HEK293 (cell line): ENCODE data around the gene WWOX.

ENCODE experiments used
- PRDM1 ChIP-seq: fragments of 450-650 bp; formaldehyde crosslinking; IDR thresholded peaks from 2 replicates; pipeline ENCODE4; 2016; ENCODE audit warnings: missing biosample characterization, missing genetic modification characterization
- YY1 ChIP-seq: fragments of 450-650 bp; formaldehyde crosslinking; IDR thresholded peaks from 2 replicates; pipeline ENCODE4 v1.5.1; 2018; ENCODE audit warnings: missing biosample characterization, missing genetic modification characterization
- ZBTB17 ChIP-seq: fragments of 450-650 bp; formaldehyde crosslinking; IDR thresholded peaks from 2 replicates; pipeline ENCODE4 v1.5.1; 2016; ENCODE audit warnings: missing biosample characterization, missing genetic modification characterization
- ZBTB20 ChIP-seq: fragments of 450-650 bp; formaldehyde crosslinking; IDR thresholded peaks from 2 replicates; pipeline ENCODE4 v1.5.1; 2016; ENCODE audit warnings: missing biosample characterization, missing genetic modification characterization
- ZNF175 ChIP-seq: fragments of 450-650 bp; formaldehyde crosslinking; IDR thresholded peaks from 2 replicates; pipeline ENCODE4 v1.5.1; 2016; ENCODE audit warnings: missing biosample characterization, missing genetic modification characterization
- ZNF214 ChIP-seq: fragments of 450-650 bp; formaldehyde crosslinking; IDR thresholded peaks from 2 replicates; pipeline ENCODE4 v1.5.1; 2017; ENCODE audit warnings: missing biosample characterization, mild to moderate bottlenecking, missing genetic modification characterization, borderline replicate concordance
- ZNF223 ChIP-seq: fragments of 450-650 bp; formaldehyde crosslinking; IDR thresholded peaks from 2 replicates; pipeline ENCODE4 v1.5.1; 2016; ENCODE audit warnings: missing biosample characterization, missing genetic modification characterization
- ZNF416 ChIP-seq: fragments of 450-650 bp; formaldehyde crosslinking; IDR thresholded peaks from 2 replicates; pipeline ENCODE4 v1.5.1; 2016; ENCODE audit warnings: missing biosample characterization, missing genetic modification characterization
- ZNF514 ChIP-seq: fragments of 450-650 bp; formaldehyde crosslinking; IDR thresholded peaks from 2 replicates; pipeline ENCODE4 v1.5.1; 2016; ENCODE audit warnings: missing biosample characterization, missing genetic modification characterization
- ZNF76 ChIP-seq: fragments of 450-650 bp; formaldehyde crosslinking; IDR thresholded peaks from 2 replicates; pipeline ENCODE4; 2016; ENCODE audit warnings: low read depth, missing biosample characterization, missing genetic modification characterization, borderline replicate concordance
- ZSCAN30 ChIP-seq: fragments of 450-650 bp; IDR thresholded peaks from 2 replicates; pipeline ENCODE4 v1.5.1; 2018; ENCODE audit warnings: missing biosample characterization, mild to moderate bottlenecking, missing genetic modification characterization, moderate library complexity
- TF ChIP-seq, protein P1 (sequence below): fragments of 450-650 bp; formaldehyde crosslinking; IDR thresholded peaks from 2 replicates; pipeline ENCODE4 v1.5.1; 2016; ENCODE audit warnings: missing biosample characterization, missing genetic modification characterization
- TF ChIP-seq, protein P2 (sequence below): fragments of 450-650 bp; formaldehyde crosslinking; IDR thresholded peaks from 2 replicates; pipeline ENCODE4 v1.5.1; 2016; ENCODE audit warnings: missing biosample characterization, missing genetic modification characterization, low read depth

DNA sequence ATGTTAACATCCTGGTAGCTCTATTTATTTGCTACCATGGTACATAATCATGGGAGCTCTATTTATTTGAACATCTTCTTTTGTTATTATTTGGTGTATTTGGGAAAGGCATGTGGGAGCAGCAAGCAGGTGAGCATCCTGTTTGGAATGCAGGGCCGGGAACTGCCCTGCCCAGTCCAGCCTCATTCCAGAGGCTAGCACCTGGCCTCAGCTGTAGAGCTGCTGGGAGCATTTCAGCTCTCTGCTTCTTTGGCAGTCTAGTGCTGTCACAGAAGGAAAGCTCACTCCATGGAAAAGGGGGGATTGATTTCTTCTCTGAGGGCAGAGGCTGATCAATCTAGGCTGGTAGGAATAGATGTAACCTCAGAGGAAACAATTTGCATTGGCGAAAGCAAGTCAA is 112.5 kb downstream of the WWOX start:
- TF ChIP-seq, protein P1, sequence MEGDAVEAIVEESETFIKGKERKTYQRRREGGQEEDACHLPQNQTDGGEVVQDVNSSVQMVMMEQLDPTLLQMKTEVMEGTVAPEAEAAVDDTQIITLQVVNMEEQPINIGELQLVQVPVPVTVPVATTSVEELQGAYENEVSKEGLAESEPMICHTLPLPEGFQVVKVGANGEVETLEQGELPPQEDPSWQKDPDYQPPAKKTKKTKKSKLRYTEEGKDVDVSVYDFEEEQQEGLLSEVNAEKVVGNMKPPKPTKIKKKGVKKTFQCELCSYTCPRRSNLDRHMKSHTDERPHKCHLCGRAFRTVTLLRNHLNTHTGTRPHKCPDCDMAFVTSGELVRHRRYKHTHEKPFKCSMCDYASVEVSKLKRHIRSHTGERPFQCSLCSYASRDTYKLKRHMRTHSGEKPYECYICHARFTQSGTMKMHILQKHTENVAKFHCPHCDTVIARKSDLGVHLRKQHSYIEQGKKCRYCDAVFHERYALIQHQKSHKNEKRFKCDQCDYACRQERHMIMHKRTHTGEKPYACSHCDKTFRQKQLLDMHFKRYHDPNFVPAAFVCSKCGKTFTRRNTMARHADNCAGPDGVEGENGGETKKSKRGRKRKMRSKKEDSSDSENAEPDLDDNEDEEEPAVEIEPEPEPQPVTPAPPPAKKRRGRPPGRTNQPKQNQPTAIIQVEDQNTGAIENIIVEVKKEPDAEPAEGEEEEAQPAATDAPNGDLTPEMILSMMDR: no peak
- TF ChIP-seq PRDM1 (tag by site-specific recombination) (no peak), ZNF76 (tag by site-specific recombination) (no peak), ZNF175 (tag by site-specific recombination) (no peak), ZNF416 (tag by site-specific recombination) (no peak), YY1 (tag by site-specific recombination) (no peak), ZNF214 (tag by site-specific recombination) (no peak), ZBTB17 (tag by site-specific recombination) (no peak), ZNF223 (tag by site-specific recombination) (no peak), ZBTB20 (tag by site-specific recombination) (no peak), ZSCAN30 (no peak), ZNF514 (tag by site-specific recombination) (no peak)
- TF ChIP-seq, protein P2, sequence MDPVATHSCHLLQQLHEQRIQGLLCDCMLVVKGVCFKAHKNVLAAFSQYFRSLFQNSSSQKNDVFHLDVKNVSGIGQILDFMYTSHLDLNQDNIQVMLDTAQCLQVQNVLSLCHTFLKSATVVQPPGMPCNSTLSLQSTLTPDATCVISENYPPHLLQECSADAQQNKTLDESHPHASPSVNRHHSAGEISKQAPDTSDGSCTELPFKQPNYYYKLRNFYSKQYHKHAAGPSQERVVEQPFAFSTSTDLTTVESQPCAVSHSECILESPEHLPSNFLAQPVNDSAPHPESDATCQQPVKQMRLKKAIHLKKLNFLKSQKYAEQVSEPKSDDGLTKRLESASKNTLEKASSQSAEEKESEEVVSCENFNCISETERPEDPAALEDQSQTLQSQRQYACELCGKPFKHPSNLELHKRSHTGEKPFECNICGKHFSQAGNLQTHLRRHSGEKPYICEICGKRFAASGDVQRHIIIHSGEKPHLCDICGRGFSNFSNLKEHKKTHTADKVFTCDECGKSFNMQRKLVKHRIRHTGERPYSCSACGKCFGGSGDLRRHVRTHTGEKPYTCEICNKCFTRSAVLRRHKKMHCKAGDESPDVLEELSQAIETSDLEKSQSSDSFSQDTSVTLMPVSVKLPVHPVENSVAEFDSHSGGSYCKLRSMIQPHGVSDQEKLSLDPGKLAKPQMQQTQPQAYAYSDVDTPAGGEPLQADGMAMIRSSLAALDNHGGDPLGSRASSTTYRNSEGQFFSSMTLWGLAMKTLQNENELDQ: no peak
